SH-SY5Y (cell line): ENCODE measurements around the gene TMLHE.

ENCODE experiments used
- GATA2 ChIP-seq: IDR thresholded peaks from 2 replicates; pipeline ENCODE4 v1.6.1; 2011; ENCODE audit warnings: mild to moderate bottlenecking, low read depth, low read length
- GATA3 ChIP-seq: IDR thresholded peaks from 2 replicates; pipeline ENCODE4 v1.6.1; 2011; ENCODE audit warnings: low read depth, mild to moderate bottlenecking, low read length, moderate library complexity

Gene TMLHE

GRCh38 chrX:155612312-155613224 lies at the start of gene TMLHE, which contains the start of gene SPRY3:
TSS of gene TMLHE (minus strand) at chrX:155612952. CDS start at chrX:155545276, 67,676 bp downstream.
TSS of gene SPRY3 (plus strand) at chrX:155612586.
- no peak for TF ChIP-seq GATA2
- TF ChIP-seq GATA3: no peak

GRCh38 chrX:155662282-155662681 lies 49.5 kb upstream of the TMLHE start:
- no peak for TF ChIP-seq GATA2

GRCh38 chrX:155645180-155645579 lies 32.4 kb upstream of the TMLHE start:
- TF ChIP-seq GATA2: no peak
- no peak for TF ChIP-seq GATA3

- TF ChIP-seq GATA3: no peak
- TF ChIP-seq GATA2: no peak
Observed at GRCh38 chrX:155643240-155643639, 30.5 kb upstream of the TMLHE start.

- no peak for TF ChIP-seq GATA3
- TF ChIP-seq GATA2: no peak
Observed at GRCh38 chrX:155637714-155638113, 25.0 kb upstream of the TMLHE start.

GRCh38 chrX:155632431-155633100 lies 19.8 kb upstream of the TMLHE start:
- TF ChIP-seq GATA3: no peak
- no peak for TF ChIP-seq GATA2

- no peak for TF ChIP-seq GATA3
- no peak for TF ChIP-seq GATA2
Observed at GRCh38 chrX:155615938-155616337, 3.2 kb upstream of the TMLHE start.

- TF ChIP-seq GATA2 (no peak), GATA3 (no peak)
Observed at GRCh38 chrX:155613927-155614559, 1.3 kb upstream of the TMLHE start.

- no peak for TF ChIP-seq GATA3
- TF ChIP-seq GATA2: no peak
Observed at GRCh38 chrX:155611302-155611701, 1.4 kb downstream of the TMLHE start.

- TF ChIP-seq GATA3 (no peak), GATA2 (no peak)
Observed at GRCh38 chrX:155592981-155593380, 19.8 kb downstream of the TMLHE start.

GRCh38 chrX:155592331-155592730 lies 20.4 kb downstream of the TMLHE start:
- TF ChIP-seq GATA3 (no peak), GATA2 (no peak)

- TF ChIP-seq GATA3: no peak
- TF ChIP-seq GATA2: no peak
Observed at GRCh38 chrX:155577682-155578081, 35.1 kb downstream of the TMLHE start.

GRCh38 chrX:155563099-155563498 lies 49.7 kb downstream of the TMLHE start:
- TF ChIP-seq GATA2 (no peak), GATA3 (no peak)

GRCh38 chrX:155544881-155545280 lies 67.9 kb downstream of the TMLHE start:
- TF ChIP-seq GATA3 (no peak), GATA2 (no peak)

- no peak for TF ChIP-seq GATA2
- no peak for TF ChIP-seq GATA3
Observed at GRCh38 chrX:155535866-155536265, 76.9 kb downstream of the TMLHE start.

GRCh38 chrX:155534800-155535199 lies 78.0 kb downstream of the TMLHE start:
- no peak for TF ChIP-seq GATA3
- TF ChIP-seq GATA2: no peak

GRCh38 chrX:155514225-155514624 lies 98.5 kb downstream of the TMLHE start:
- TF ChIP-seq GATA3 (no peak), GATA2 (no peak)
